ENCODE results near the gene RCSD1.

GRCh38 chr1:167721617-167722151, 91.7 kb downstream of the RCSD1 start, which contains the start of gene MPZL1:
- TF ChIP-seq EP300 (IDR thresholded peaks at IDR 0.05) (no peak), CTCF (IDR thresholded peaks at IDR 0.05) (no peak), POLR2AphosphoS5 (IDR thresholded peaks at IDR 0.05) (peak; percentile 87 to 92)
